GM21360 (cell line): ENCODE results near the gene LRRC72.

Source experiments
- ATAC-seq: cut with Tn5 transposase; IDR thresholded peaks from one replicate; pipeline ENCODE4 v1.9.1; 2021; ENCODE audit warnings: mild to moderate bottlenecking, moderate library complexity; ENCODE audit not compliant: unreplicated experiment

Gene LRRC72

GRCh38 chr7:16615228-16615627 is 88.6 kb downstream of the LRRC72 start:
- ATAC-seq: no peak

- no peak for ATAC-seq
These were observed 89.5 kb downstream of the LRRC72 start for GRCh38 chr7:16616122-16616521.

- no peak for ATAC-seq
These were observed 89.9 kb downstream of the LRRC72 start for GRCh38 chr7:16616542-16616941.

GRCh38 chr7:16619979-16620408 is 93.4 kb downstream of the LRRC72 start:
- ATAC-seq: peak; percentile 97

- no peak for ATAC-seq
These were observed 99.8 kb downstream of the LRRC72 start for GRCh38 chr7:16626388-16626787.

GRCh38 chr7:16627236-16627635 is 100.6 kb downstream of the LRRC72 start:
- ATAC-seq: no peak

- ATAC-seq: no peak
These were observed 104.0 kb downstream of the LRRC72 start for GRCh38 chr7:16630654-16631053.
